Measurements from ENCODE around the gene RXRA.
A peak's percentile ranks its signal among the peaks of the same experiment; 100 is the strongest.

- TF ChIP-seq CTCF (IDR thresholded peaks at IDR 0.05) (peak in 3 of 5 experiments; percentile 12 to 32 (median 32)), POLR2AphosphoS5 (IDR thresholded peaks at IDR 0.05) (no peak), POLR2A (IDR thresholded peaks at IDR 0.05) (no peak), EP300 (IDR thresholded peaks at IDR 0.05; ENCODE audit: low read depth) (no peak)
Observed at GRCh38 chr9:134381671-134382516, 55.6 kb downstream of the RXRA start.

Measured in transverse colon (tissue), 4 donors.